Activated T-cell treated with anti-CD3 and anti-CD28 coated beads for 4 hours (primary cell): ENCODE measurements around the gene MAPRE2.

ENCODE experiments used
- DNase-seq: peaks from one replicate; pipeline ENCODE4 v3.0.0-alpha.2; 2020

MAPRE2 gene

GRCh38 chr18:35038881-35039491 is 2.2 kb upstream of the MAPRE2 start:
- DNase-seq = no peak

- DNase-seq = no peak
Observed at GRCh38 chr18:35040638-35040987, 600 bp upstream of the MAPRE2 start.

DNA sequence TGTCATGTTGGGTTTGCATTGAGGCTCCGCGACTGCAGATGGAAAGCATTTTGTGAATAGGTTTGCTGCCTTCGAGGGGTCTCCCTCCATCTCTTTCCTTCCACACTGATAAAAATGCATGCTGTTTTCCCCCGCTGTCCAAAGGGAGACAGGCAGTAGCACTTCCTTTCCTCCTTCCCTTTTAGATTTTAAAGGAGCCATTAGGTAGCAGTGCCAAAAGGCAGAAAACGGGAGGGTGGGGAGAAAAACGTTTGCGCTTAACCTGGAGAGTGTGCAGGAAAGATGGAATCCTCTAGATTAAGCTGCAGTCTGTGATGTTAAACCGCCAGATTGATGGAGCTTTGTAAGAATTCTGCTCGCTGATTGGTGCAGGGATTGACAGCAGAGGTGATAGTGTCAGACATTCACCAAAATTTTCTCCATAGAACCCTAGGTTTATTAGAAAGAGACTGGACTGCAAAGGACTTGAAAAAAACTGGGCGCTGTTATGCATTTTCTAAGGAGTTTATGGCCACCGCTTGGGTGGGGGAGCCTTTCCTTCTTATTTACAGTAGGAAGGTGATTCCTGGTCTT is 688 bp downstream of the MAPRE2 start:
- no peak for DNase-seq

DNA sequence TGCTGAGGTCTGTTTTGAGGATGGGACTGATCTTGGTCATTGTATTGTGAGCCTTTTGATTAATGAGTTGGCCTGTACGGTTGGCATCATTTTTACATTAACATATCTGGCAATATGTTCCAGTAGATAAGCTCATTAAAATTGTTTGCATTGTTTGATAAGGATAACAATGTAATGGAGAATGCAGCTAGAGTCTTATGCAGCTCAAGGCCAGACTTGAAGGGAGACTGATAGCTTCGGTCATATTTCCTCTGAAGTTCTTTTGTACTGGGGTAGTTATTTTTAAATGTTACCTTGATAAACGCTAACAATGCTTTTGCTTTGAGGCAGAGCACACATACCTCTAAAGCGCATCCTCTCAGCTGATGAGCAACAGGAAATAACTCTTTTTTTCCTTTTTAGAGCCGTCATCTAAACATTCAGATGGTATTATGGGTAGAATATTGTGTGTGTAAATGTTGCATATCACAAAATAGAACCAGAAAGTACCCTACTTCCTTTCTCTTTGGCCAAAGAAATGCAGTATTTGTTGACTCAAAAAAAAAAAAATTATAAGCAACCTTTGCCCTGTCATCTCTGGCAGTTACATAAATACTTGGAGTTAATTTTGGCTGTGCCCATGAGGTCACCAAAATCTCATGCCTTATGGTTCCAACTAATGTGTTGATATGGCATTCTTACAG is 1.3 kb downstream of the MAPRE2 start:
- DNase-seq = no peak

DNA sequence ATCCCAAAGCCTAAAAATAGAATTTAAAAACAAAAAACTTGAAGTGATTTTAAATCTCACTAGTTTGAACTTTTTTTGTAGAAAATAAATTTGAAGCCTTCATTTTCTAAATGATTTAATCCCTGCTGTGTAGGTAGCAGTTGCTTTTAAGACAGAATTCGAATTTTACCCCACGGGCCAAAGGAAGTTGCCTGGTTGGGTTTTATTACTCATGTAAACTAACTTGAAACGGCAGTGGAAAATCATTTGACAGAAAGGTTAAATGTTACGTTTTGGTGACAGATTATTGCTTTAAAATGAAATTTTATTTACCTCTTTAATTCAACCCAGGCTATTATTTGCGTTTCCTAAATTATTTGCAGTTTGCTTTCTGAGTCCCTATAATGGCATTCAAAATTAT is 2.0 kb downstream of the MAPRE2 start:
- DNase-seq = no peak

DNA sequence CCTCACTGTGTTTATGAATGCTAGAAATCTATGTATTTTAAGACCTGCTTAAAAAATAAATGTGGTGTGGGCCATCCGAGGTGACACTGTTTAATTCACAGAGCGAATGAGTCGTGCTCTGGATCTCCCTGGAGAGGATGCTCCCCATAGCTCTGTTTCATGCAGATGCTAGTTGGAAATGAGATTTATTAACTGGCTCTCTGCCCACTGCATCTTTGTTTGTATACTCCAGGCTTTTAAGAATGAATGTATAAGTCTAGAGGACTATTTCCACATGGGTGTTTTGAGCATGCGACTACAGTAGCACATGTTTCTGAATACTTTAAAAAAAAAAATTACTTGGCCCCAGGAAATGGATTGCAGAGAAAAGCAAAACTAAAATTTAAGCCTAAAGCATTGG is 3.9 kb downstream of the MAPRE2 start:
- DNase-seq = no peak

- DNase-seq = no peak
Observed at GRCh38 chr18:35045806-35046205, 4.6 kb downstream of the MAPRE2 start.

- no peak for DNase-seq
Observed at GRCh38 chr18:35047697-35048292, 6.6 kb downstream of the MAPRE2 start.

DNA sequence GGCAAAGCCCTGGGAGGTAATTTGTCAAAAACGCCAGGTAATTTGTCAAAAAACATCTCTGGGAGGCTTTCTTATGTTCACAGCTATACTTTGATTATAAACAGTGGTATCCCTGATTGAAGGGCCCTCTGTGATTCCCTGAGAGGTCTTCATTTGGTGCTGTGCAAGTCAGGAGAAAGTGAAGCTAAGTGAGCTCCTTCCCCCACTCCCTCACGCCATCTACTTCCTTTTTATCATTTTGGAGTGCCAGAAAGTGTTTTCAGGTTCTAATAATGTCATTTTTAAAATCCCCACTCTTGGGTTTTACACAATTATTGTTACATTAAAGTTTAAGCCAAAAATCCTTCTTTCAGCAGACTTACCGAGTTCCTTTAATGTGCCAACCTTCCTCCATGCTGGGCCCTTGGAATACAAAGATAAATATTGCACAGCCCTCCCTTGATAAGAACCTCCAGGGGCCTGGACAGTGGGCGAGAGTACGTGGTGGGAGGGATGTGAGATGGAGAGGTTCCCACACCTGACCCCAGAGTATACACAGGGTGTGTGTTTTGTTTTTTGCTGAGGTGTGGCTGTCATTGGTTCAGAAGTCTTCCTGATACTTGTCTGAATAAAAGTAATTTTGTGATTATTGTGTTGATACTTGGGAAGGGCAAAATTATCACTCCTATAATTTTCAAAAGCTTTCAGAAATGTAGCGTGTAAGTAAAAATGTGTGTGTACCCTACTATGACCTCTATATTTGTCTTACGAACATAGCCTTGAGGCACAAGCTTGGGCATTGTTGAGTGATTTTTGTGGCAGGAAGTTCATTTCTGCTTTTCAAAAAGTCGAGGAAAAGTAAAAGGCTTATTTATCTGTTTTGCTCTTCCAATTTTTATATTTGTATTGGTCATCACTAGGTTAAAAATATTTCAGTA is 8.2 kb downstream of the MAPRE2 start:
- DNase-seq = no peak

DNA sequence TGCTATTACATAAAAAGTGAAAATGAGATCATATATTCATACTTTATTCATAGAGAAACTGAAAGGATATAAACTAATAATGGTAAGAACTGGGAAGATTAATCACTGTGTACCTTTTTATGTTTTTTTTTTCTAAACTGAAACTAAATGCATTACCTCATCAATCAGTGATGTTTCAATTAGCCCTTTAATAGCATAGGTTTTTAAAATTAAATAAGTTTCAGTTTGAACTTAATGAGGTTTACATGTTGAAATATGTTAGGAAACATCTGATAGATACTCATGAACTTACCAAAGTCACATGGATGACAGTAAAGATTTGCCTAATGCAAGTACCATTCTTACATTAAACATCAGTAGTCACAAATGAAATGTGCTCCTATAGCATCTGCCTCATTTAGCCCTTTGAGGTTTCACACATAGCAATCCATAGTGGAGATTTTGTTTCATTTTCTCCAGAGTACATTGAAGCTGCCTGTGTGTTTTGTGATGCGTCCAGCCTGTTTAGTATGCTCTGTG is 8.9 kb downstream of the MAPRE2 start:
- DNase-seq = no peak

GRCh38 chr18:35050705-35051195 is 9.5 kb downstream of the MAPRE2 start:
- no peak for DNase-seq

DNA sequence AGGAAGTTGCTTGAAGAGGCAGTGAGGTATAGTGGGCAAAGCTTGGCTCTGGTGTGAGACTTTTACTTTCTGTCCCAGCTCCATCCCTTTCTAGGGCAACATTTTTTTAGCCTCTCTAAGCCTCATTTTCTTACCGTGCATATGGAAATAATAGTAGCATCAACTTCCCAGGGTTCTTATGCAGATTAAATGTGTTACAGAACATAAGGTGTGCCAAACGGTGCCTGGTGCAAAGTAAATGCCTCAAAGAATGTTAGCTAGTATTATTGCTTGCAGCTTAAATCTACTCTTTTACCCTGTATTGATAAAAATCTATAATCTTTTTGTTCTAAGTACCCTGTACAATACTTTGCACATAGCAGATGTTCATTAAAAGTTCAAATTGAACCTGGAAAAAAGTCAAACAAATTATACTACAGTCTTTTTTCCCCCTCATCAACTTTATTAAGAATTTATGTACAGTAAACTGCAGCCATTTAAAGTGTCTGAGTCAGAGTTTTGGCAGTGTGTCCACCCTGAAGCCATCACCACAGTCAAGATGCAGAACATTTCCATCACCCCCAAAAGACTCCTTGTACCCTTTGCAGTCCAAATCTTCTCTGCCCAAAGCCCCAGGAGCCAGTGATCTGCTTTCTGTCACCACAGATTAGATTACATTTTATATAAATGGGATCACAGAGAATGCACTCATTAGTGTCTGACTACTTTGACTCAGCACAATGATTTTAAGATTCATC is 10.6 kb downstream of the MAPRE2 start:
- no peak for DNase-seq

DNA sequence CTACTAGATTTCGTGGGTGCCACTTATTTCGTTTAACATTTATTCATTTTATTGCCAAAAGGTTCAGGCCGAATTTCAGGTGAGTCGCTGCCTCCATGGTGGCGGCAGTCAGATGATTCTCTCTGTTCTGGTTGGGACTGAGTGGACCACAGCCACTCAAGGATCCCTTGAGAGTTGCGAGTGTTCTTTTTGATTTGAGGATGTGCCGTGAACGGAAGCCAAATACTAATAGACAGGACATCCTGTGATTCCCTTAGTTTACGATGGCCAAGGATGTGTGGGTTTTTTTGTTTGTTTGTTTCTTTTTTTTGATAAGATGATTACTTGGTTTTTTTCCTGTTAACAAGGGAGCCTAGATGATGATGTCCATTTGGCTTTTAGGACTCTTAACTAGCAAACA is 13.2 kb downstream of the MAPRE2 start:
- DNase-seq = no peak

- no peak for DNase-seq
Observed at GRCh38 chr18:35055105-35055504, 13.9 kb downstream of the MAPRE2 start.

- DNase-seq = no peak
Observed at GRCh38 chr18:35055726-35056125, 14.5 kb downstream of the MAPRE2 start.

DNA sequence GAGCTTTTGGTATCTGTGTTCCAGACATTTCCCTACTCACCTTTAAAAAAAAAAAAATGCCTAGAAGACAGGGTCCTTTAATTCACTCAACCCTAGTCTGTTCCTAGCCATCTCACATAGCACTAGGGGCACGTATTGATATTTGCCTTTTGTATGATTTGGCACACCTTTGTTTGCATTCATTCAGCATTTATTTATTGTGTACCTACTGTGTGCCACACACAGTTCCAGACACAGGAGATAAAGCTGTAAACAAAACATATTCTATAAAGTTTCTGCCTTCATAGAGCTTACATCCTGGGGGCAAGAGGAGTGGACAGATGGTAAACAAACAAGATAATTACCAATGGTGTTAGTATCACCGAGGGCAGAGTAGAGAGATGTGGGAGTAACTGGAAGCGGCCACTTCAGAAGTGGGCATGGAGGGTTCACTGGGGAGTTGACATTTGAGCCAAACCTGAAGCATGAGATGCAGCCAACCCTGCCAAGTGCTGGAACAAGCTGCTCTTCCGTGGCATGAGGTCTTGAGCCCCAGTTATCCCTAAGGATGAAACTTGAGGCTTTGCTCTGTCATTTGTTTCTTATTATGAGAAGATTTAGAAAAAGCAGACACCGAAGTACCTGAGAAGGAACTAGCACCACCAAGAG is 18.2 kb downstream of the MAPRE2 start:
- DNase-seq = no peak

- DNase-seq = no peak
Observed at GRCh38 chr18:35060122-35060815, 19.1 kb downstream of the MAPRE2 start.

- no peak for DNase-seq
Observed at GRCh38 chr18:35061336-35061735, 20.1 kb downstream of the MAPRE2 start.

DNA sequence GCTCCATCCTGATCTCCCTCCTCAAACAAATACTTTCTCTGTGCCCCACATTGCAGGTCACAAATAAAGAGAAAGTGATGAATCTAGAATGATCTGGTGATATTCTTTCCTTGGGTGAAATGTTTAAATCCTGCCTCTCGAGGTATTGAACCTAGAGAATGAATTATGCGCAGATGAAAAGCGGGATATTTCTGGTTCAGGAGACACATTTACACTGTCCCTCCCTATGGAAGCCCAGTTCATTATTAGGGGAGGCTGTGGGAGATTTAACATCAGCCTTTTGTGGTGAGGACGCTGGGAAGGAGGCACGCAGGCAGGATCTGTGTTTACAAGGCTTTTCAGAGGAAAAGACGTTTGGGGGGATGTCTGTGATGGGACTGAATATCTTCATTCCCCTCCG is 20.6 kb downstream of the MAPRE2 start:
- no peak for DNase-seq

- no peak for DNase-seq
Observed at GRCh38 chr18:35062408-35062807, 21.2 kb downstream of the MAPRE2 start.
